NCI-H460 (cell line): ENCODE measurements around the gene HTR2C. TPM values are rescaled to one million over a fixed set of nuclear protein-coding genes. Genes with fewer than 3 reads are reported as not detected.
"Not testable (repeated sequence)": the region's sequence is repeated elsewhere in the genome, so short reads cannot be mapped to it uniquely, and the experiment has no call there.

Experiments used
- DNase-seq: peaks from one replicate; pipeline ENCODE4 v3.0.0-alpha.2; 2016; ENCODE audit warnings: low read depth; ENCODE audit errors: extremely low read depth
- total RNA-seq: library from RNA; depleted of rRNA; stranded (reverse); fragments of >200 nt; shearing (Covaris generic); gene quantifications from 2 replicates; pipeline ENCODE4 v1.2.3, GENCODE V29; 2014

HTR2C gene
- total RNA-seq, 1 experiment from 2014 or later: not detected

GRCh38 chrX:114710571-114710970 lies 126.7 kb downstream of the HTR2C start:
- DNase-seq: no peak

- DNase-seq: no peak
Observed at GRCh38 chrX:114712466-114712865, 128.6 kb downstream of the HTR2C start.

- no peak for DNase-seq
Observed at GRCh38 chrX:114715096-114715495, 131.2 kb downstream of the HTR2C start.

GRCh38 chrX:114717921-114718320 lies 134.0 kb downstream of the HTR2C start:
- no peak for DNase-seq

GRCh38 chrX:114766541-114766940 lies 182.7 kb downstream of the HTR2C start:
- no peak for DNase-seq

- DNase-seq: no peak
Observed at GRCh38 chrX:114774691-114775090, 190.8 kb downstream of the HTR2C start.

- no peak for DNase-seq
Observed at GRCh38 chrX:114782925-114783324, 199.0 kb downstream of the HTR2C start.

GRCh38 chrX:114787061-114787460 lies 203.2 kb downstream of the HTR2C start:
- no peak for DNase-seq

- no peak for DNase-seq
Observed at GRCh38 chrX:114797494-114797893, 213.6 kb downstream of the HTR2C start.

- DNase-seq: peak; percentile 51
Observed at GRCh38 chrX:114798907-114799306, 215.0 kb downstream of the HTR2C start.

GRCh38 chrX:114800719-114801118 lies 216.8 kb downstream of the HTR2C start:
- peak; percentile 86 for DNase-seq

GRCh38 chrX:114819509-114819908 lies 235.6 kb downstream of the HTR2C start:
- no peak for DNase-seq

- no peak for DNase-seq
Observed at GRCh38 chrX:114841051-114841450, 257.2 kb downstream of the HTR2C start.

- no peak for DNase-seq
Observed at GRCh38 chrX:114842181-114842580, 258.3 kb downstream of the HTR2C start.

- DNase-seq: no peak
Observed at GRCh38 chrX:114889481-114889880, 305.6 kb downstream of the HTR2C start.

GRCh38 chrX:114903618-114904017 lies 319.7 kb downstream of the HTR2C start:
- no peak for DNase-seq

GRCh38 chrX:114905251-114905650 lies 321.4 kb downstream of the HTR2C start:
- no peak for DNase-seq

- DNase-seq: no peak
Observed at GRCh38 chrX:114906984-114907510, 323.2 kb downstream of the HTR2C start.

- no peak for DNase-seq
Observed at GRCh38 chrX:114924423-114924822, 340.5 kb downstream of the HTR2C start.

- no peak for DNase-seq
Observed at GRCh38 chrX:114924856-114925255, 341.0 kb downstream of the HTR2C start.

GRCh38 chrX:114930227-114930626 lies 346.3 kb downstream of the HTR2C start:
- DNase-seq: no peak

- no peak for DNase-seq
Observed at GRCh38 chrX:114932550-114932949, 348.7 kb downstream of the HTR2C start.

GRCh38 chrX:114933291-114933690 lies 349.4 kb downstream of the HTR2C start:
- DNase-seq: not testable (repeated sequence)
